ENCODE results near the gene TMOD3.
"Not testable (repeated sequence)": the region's sequence is repeated elsewhere in the genome, so short reads cannot be mapped to it uniquely, and the experiment has no call there.

TMOD3 gene

GRCh38 chr15:51783967-51784366 lies 45.5 kb upstream of the TMOD3 start:
- Histone ChIP-seq H3K4me3 (IDR thresholded peaks at IDR 0.05; ENCODE audit: insufficient read depth, low read depth, low read length) (no peak overlapping the region), H3K79me2 (ENCODE audit: insufficient read depth, low read depth) (no peaks in the 10 kb centered on the region), H3K4me2 (no peak overlapping the region), H2AFZ (ENCODE audit: low read depth) (no peak overlapping the region), H3K27me3 (ENCODE audit: insufficient read depth, low read depth) (no peaks in the 10 kb centered on the region), H3K4me1 (ENCODE audit: low read depth, poor library complexity, severe bottlenecking) (no peaks in the 10 kb centered on the region), H3K9ac (no peak overlapping the region), H4K20me1 (ENCODE audit: insufficient read depth) (no peaks in the 10 kb centered on the region), H3K36me3 (ENCODE audit: insufficient read depth) (no peaks in the 10 kb centered on the region), H3K27ac (no peak overlapping the region)
- no peak for TF ChIP-seq CTCF (conservative IDR thresholded peaks at IDR 0.05; ENCODE audit: low read depth, low read length)

- H4K20me1 ChIP-seq (ENCODE audit: insufficient read depth); H3K9ac ChIP-seq; H3K4me1 ChIP-seq (ENCODE audit: low read depth, poor library complexity, severe bottlenecking); H3K4me3 ChIP-seq (IDR thresholded peaks at IDR 0.05; ENCODE audit: insufficient read depth, low read depth, low read length); H2AFZ ChIP-seq (ENCODE audit: low read depth); H3K4me2 ChIP-seq; H3K36me3 ChIP-seq (ENCODE audit: insufficient read depth); H3K27ac ChIP-seq; H3K27me3 ChIP-seq (ENCODE audit: insufficient read depth, low read depth); H3K79me2 ChIP-seq (ENCODE audit: insufficient read depth, low read depth): not testable (repeated sequence)
Measured at GRCh38 chr15:51787130-51787529, 42.3 kb upstream of the TMOD3 start.

- not testable (repeated sequence) for H4K20me1 ChIP-seq (ENCODE audit: insufficient read depth); H3K27ac ChIP-seq; H3K4me3 ChIP-seq (IDR thresholded peaks at IDR 0.05; ENCODE audit: insufficient read depth, low read depth, low read length); H3K36me3 ChIP-seq (ENCODE audit: insufficient read depth); H3K79me2 ChIP-seq (ENCODE audit: insufficient read depth, low read depth); H3K27me3 ChIP-seq (ENCODE audit: insufficient read depth, low read depth); H3K4me2 ChIP-seq; H3K9ac ChIP-seq; H3K4me1 ChIP-seq (ENCODE audit: low read depth, poor library complexity, severe bottlenecking); H2AFZ ChIP-seq (ENCODE audit: low read depth)
Measured at GRCh38 chr15:51792474-51792873, 37.0 kb upstream of the TMOD3 start.

- no peak overlapping the region for H3K9ac ChIP-seq
- H3K36me3 ChIP-seq (ENCODE audit: insufficient read depth) = no peaks in the 10 kb centered on the region
- no peak overlapping the region for H2AFZ ChIP-seq (ENCODE audit: low read depth)
- H3K79me2 ChIP-seq (ENCODE audit: insufficient read depth, low read depth) = no peaks in the 10 kb centered on the region
- H3K27ac ChIP-seq = no peak overlapping the region
- H3K4me3 ChIP-seq (IDR thresholded peaks at IDR 0.05; ENCODE audit: insufficient read depth, low read depth, low read length) = no peak overlapping the region
- no peaks in the 10 kb centered on the region for H3K27me3 ChIP-seq (ENCODE audit: insufficient read depth, low read depth)
- no peak overlapping the region for H3K4me2 ChIP-seq
- no peaks in the 10 kb centered on the region for H4K20me1 ChIP-seq (ENCODE audit: insufficient read depth)
- H3K4me1 ChIP-seq (ENCODE audit: low read depth, poor library complexity, severe bottlenecking) = peaks cover 11% of the 10 kb centered on the region
- TF ChIP-seq CTCF (conservative IDR thresholded peaks at IDR 0.05; ENCODE audit: low read depth, low read length) = no peak
Measured at GRCh38 chr15:51793521-51794305, 35.7 kb upstream of the TMOD3 start.

GRCh38 chr15:51796847-51797401 lies 32.5 kb upstream of the TMOD3 start:
- Histone ChIP-seq H3K4me3 (IDR thresholded peaks at IDR 0.05; ENCODE audit: insufficient read depth, low read depth, low read length) (no peak overlapping the region), H2AFZ (ENCODE audit: low read depth) (no peak overlapping the region), H3K27ac (no peak overlapping the region), H3K9ac (no peak overlapping the region), H3K27me3 (ENCODE audit: insufficient read depth, low read depth) (no peaks in the 10 kb centered on the region), H4K20me1 (ENCODE audit: insufficient read depth) (no peaks in the 10 kb centered on the region), H3K36me3 (ENCODE audit: insufficient read depth) (no peaks in the 10 kb centered on the region), H3K79me2 (ENCODE audit: insufficient read depth, low read depth) (no peaks in the 10 kb centered on the region), H3K4me2 (no peak overlapping the region), H3K4me1 (ENCODE audit: low read depth, poor library complexity, severe bottlenecking) (peaks cover 13% of the 10 kb centered on the region)
- no peak for TF ChIP-seq CTCF (conservative IDR thresholded peaks at IDR 0.05; ENCODE audit: low read depth, low read length)

All from KMS-11 (cell line).